Spleen (tissue), 11 donors: ENCODE measurements around the gene PPP2R1B. TPM values are rescaled to one million over a fixed set of nuclear protein-coding genes. Genes with fewer than 3 reads are reported as not detected.

ENCODE experiments used
- DNase-seq: peaks from one replicate; pipeline ENCODE4 v3.0.0-alpha.2; 2020
- H3K27ac ChIP-seq, 8 donors: fragments of 200-600 bp; sonication (generic) in 7 of 8; 1 replicate in 4 of 8; 2 replicates in 4 of 8; pipeline versions ENCODE4 v1.5.0 to v1.8.0; 2016 to 2021; ENCODE audit warnings: inconsistent platforms in 4 of 8, mild to moderate bottlenecking in 4 of 8, moderate library complexity in 1 of 8
- H3K27me3 ChIP-seq, 7 donors: fragments of 200-600 bp; sonication (generic) in 6 of 7; replicated peaks in 1 of 7; 1 replicate in 4 of 7; 2 replicates in 3 of 7; pipeline versions ENCODE4 v1.5.0 to v1.8.0; 2016 to 2021; ENCODE audit warnings: inconsistent platforms in 3 of 7, mild to moderate bottlenecking in 1 of 7
- H3K36me3 ChIP-seq, 6 donors: fragments of 200-600 bp; sonication (generic) in 5 of 6; 1 replicate in 4 of 6; 2 replicates in 2 of 6; pipeline versions ENCODE4 v1.5.0 to v1.8.0; 2016 to 2021; ENCODE audit warnings: inconsistent platforms in 2 of 6
- H3K4me1 ChIP-seq, 6 donors: fragments of 200-600 bp; sonication (generic) in 5 of 6; 1 replicate in 3 of 6; 2 replicates in 3 of 6; pipeline versions ENCODE4 v1.5.0 to v1.8.0; 2016 to 2021; ENCODE audit warnings: inconsistent platforms in 3 of 6
- H3K4me3 ChIP-seq, 8 donors: fragments of 200-600 bp; sonication (generic) in 7 of 8; 1 replicate in 4 of 8; 2 replicates in 4 of 8; pipeline versions ENCODE4 v1.5.0 to v1.8.0; 2016 to 2021; ENCODE audit warnings: inconsistent platforms in 4 of 8, mild to moderate bottlenecking in 4 of 8, moderate library complexity in 2 of 8
- H3K9me3 ChIP-seq, 8 donors: fragments of 200-600 bp; sonication (generic) in 7 of 8; 1 replicate in 4 of 8; 2 replicates in 4 of 8; pipeline versions ENCODE4 v1.5.0 to v1.8.0; 2016 to 2021; ENCODE audit warnings: inconsistent platforms in 4 of 8
- CTCF ChIP-seq, 11 experiments: fragments of 200-600 bp in 7 of 11; fragments of 450-650 bp in 4 of 11; sonication (generic) in 4 of 11; IDR thresholded peaks in 8 of 11; conservative IDR thresholded peaks in 3 of 11; 1 replicate in 7 of 11; 2 replicates in 4 of 11; pipeline versions ENCODE4 v1.4.0 to v1.8.0; 2016 to 2021; ENCODE audit warnings: antibody characterized with exemption in 11 of 11, inconsistent platforms in 4 of 11, mild to moderate bottlenecking in 1 of 11
- POLR2A ChIP-seq, 3 donors: fragments of 450-650 bp; IDR thresholded peaks; one replicate each; pipeline ENCODE4 v1.5.1; 2017; ENCODE audit warnings: antibody characterized with exemption in 3 of 3, mild to moderate bottlenecking in 1 of 3
- POLR2AphosphoS5 ChIP-seq, 3 donors: sonication (generic); formaldehyde crosslinking; IDR thresholded peaks; one replicate each; pipeline ENCODE4 v1.5.1; 2017; ENCODE audit warnings: antibody characterized with exemption in 3 of 3
- WGBS, 5 donors: extraction: QIAGEN DNeasy Blood & Tissue Kit in 3 of 5; methylation state at CpG; one replicate each; pipeline versions ENCODE4 v1.1.5 to v1.1.7; 2013 to 2018; 5-methylcytosine and 5-hydroxymethylcytosine counted together
- intact Hi-C: fragments of 100-400 bp; cut with DNase I; formaldehyde crosslinking; loops from one replicate; pipeline ENCODE4 v1.15.0; 2023; ENCODE audit warnings: low total_unique reads
- polyA plus RNA-seq, 3 donors: library from polyadenylated mRNA; stranded (reverse); fragments of 200-250 nt; gene quantifications; one replicate each; pipeline ENCODE4 v1.2.1, GENCODE V29; 2013
- total RNA-seq, 7 donors: library from RNA; depleted of rRNA in 3 of 7; stranded (reverse); fragments of >200 nt in 3 of 7; fragmentation: NEBNext Ultra II Directional in 4 of 7; extraction: Animal tissue kit (Norgen Biotek cat#: 25700) in 4 of 7; gene quantifications; one replicate each; pipeline versions ENCODE4 v1.1.0 to v1.2.1, GENCODE V29; 2016 to 2021
- donor health status: healthy with polysubstance abuse.
- donor health status: DM: no; HTN: no; CAD: no; lungs with moderate emphysema.
- donor health status: DM: no; HTN: no; CAD: no.
- donor health status: Bipolar disorder and iron deficiency.
- donor health status: healthy.
- donor health status: DM: no; HTN: no; CAD: no.
- donor health status: DM: yes; HTN: yes; CAD: no.

The PPP2R1B gene
- total and polyA plus RNA-seq, 10 donors = 4.0 to 30.3 (median 22.9) TPM

- peaks cover 0 to 7% (median 2%) of the 10 kb centered on the region in 6 donors for H3K4me1 ChIP-seq
- intact Hi-C loops = no loop called here
- WGBS, 5 donors = 91 to 97% (median 94%) methylated on average over 1 of the region's 1 CpG
- peaks cover 0 to 55% (median 3%) of the 10 kb centered on the region in 6 donors for H3K36me3 ChIP-seq
- peak overlapping the region in 7 of 8 donors; percentile 29 to 79 (median 63) for H3K27ac ChIP-seq
- no peak for DNase-seq
- peak overlapping the region in 2 of 8 donors; percentile 13 to 24 for H3K4me3 ChIP-seq
- no peaks in the 10 kb centered on the region for H3K9me3 ChIP-seq
- H3K27me3 ChIP-seq = no peaks in the 10 kb centered on the region
- TF ChIP-seq POLR2AphosphoS5 (IDR thresholded peaks at IDR 0.05) (no peak), CTCF (IDR thresholded peaks at IDR 0.05 in 8 of 11, conservative IDR thresholded peaks at IDR 0.05 in 3 of 11) (no peak), POLR2A (IDR thresholded peaks at IDR 0.05) (no peak)
These were observed 47.9 kb upstream of the PPP2R1B start for GRCh38 chr11:111814106-111814505.

- no peak for DNase-seq
- intact Hi-C loops = no loop called here
- H3K27me3 ChIP-seq = no peaks in the 10 kb centered on the region
- no peaks in the 10 kb centered on the region for H3K9me3 ChIP-seq
- TF ChIP-seq POLR2A (IDR thresholded peaks at IDR 0.05) (no peak), POLR2AphosphoS5 (IDR thresholded peaks at IDR 0.05) (no peak), CTCF (IDR thresholded peaks at IDR 0.05 in 8 of 11, conservative IDR thresholded peaks at IDR 0.05 in 3 of 11) (no peak)
- peaks cover 0 to 61% (median 18%) of the 10 kb centered on the region in 6 donors for H3K36me3 ChIP-seq
- peak overlapping the region in 1 of 8 donors; percentile 0 for H3K27ac ChIP-seq
- H3K4me3 ChIP-seq = no peak overlapping the region
- no peaks in the 10 kb centered on the region for H3K4me1 ChIP-seq
- WGBS, 5 donors = 95 to 99% (median 98%) methylated on average over 2 of the region's 2 CpGs
These were observed 46.0 kb upstream of the PPP2R1B start for GRCh38 chr11:111812211-111812610.

GRCh38 chr11:111811445-111811844 is 45.3 kb upstream of the PPP2R1B start:
- no peak overlapping the region for H3K27ac ChIP-seq
- 96 to 99% (median 99%) methylated on average over 2 of the region's 2 CpGs for WGBS, 5 donors
- intact Hi-C loops = no loop called here

GRCh38 chr11:111808834-111809233 is 42.6 kb upstream of the PPP2R1B start:
- 93 to 100% (median 97%) methylated on average over 2 of the region's 2 CpGs for WGBS, 5 donors
- intact Hi-C loops = no loop called here
- peaks cover 0 to 76% (median 30%) of the 10 kb centered on the region in 6 donors for H3K36me3 ChIP-seq
- H3K27me3 ChIP-seq = no peaks in the 10 kb centered on the region
- no peak overlapping the region for H3K4me3 ChIP-seq
- no peak overlapping the region for H3K27ac ChIP-seq
- DNase-seq = no peak
- no peaks in the 10 kb centered on the region for H3K9me3 ChIP-seq
- no peak for TF ChIP-seq POLR2A (IDR thresholded peaks at IDR 0.05)
- no peaks in the 10 kb centered on the region for H3K4me1 ChIP-seq

More at GRCh38 chr11:111811445-111811844, 45.3 kb upstream of the PPP2R1B start:
- Histone ChIP-seq H3K4me3 (no peak overlapping the region), H3K9me3 (no peaks in the 10 kb centered on the region), H3K27me3 (no peaks in the 10 kb centered on the region), H3K4me1 (no peaks in the 10 kb centered on the region), H3K36me3 (peaks cover 0 to 63% (median 19%) of the 10 kb centered on the region in 6 donors)
- DNase-seq = no peak
- no peak for TF ChIP-seq POLR2AphosphoS5 (IDR thresholded peaks at IDR 0.05)
- no peak for TF ChIP-seq CTCF (IDR thresholded peaks at IDR 0.05 in 8 of 11, conservative IDR thresholded peaks at IDR 0.05 in 3 of 11)
- TF ChIP-seq POLR2A (IDR thresholded peaks at IDR 0.05) = no peak
